Caki2 (cell line): Measurements from ENCODE around the gene ZBTB9. TPM values are rescaled to one million over a fixed set of nuclear protein-coding genes. Genes with fewer than 3 reads are reported as not detected.

Experiments used
- DNase-seq: peaks from one replicate; pipeline ENCODE4 v3.0.0-alpha.2; 2015; ENCODE audit warnings: low read depth
- in situ Hi-C: cut with HindIII; loops from 2 replicates; pipeline ENCODE4 v1.10.0; 2016; ENCODE audit warnings: low sequenced_read_pairs, low pct_unique_long_range_greater_than_20kb, mixed read lengths
- total RNA-seq: library from RNA; depleted of rRNA; stranded (reverse); fragments of >200 nt; shearing (Covaris generic); gene quantifications from 2 replicates; pipeline ENCODE4 v1.2.3, GENCODE V29; 2014; ENCODE audit warnings: low replicate concordance

ZBTB9 gene
- total RNA-seq, 1 experiment from 2014 or later = 14.3 TPM

DNA sequence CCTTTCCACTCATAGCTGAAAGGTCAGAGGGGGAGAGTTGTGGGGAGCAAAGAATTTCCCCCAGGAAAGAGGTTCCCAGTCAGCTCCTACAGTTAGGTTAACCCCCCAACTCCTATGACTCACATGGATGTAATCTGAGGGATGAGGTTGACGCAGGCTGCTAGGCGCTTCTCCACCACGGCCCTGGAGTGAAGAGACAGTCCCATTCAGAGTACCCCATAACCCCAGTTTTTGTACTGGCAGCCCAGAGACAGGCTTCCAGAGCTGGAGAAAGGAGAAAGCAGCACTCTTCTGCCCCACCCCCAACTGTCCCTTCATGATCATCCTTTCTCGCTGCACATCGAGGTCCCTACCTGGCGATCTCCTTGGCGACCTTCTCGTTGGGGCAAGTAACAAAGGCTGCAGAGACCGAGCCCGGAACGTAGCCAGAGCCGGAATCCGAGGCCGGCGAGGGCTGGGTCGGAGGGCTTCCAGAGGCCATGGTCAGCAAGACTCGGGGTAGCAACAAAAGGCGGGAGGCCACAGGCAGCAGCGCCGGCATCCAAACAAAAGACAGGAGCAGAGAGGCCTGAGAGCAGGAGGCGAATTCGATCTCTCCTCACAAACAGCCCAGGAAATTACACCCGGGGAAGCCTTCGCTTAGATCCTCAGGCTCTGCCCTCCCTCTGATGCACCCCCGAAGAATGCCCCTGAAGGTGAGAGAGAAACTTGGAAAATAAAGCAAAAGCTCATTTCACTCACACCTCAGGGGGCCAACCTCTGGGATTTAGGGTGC, 37.1 kb upstream of the ZBTB9 start:
- in situ Hi-C loops = no loop called here
- no peak for DNase-seq

DNA sequence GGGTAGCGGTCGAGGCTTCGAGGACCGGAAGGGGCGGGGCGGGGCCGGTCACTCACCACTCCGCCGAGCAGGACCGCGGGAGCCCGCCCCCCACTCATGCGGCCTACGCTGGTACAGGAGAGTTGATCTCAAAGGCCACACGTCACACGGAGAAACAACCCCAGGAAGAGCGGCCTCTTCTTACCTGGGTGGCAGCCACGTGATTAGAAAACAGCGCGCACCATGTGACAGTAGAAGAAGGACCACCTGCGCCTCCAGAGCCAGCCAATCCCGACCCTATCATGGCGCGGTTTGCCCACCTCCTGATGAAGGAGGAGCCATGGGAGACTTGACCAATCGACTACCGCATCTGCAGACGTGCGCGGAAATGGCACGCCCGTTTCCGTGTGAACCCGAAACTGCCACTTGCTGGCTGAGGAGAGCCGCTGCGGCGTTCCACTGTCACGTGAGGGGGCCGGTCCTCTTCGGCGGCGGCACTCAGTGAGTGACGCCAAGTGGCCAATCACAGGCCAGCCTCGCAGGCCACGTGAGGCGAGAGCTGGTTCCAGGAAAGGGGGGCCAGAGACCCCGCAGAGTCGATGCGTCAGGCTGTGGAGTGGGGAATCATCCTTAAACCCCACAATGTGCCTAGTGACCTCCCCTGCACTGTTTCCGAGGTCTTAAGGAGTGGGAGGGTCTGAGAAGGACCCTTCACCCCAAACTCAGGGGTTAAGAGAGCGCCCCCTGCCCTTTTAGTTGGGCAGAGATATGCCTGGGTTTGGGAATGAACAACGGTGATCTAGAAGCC, 36.3 kb upstream of the ZBTB9 start, which contains the start of gene CUTA:
Gene CUTA, minus strand, starts transcription at position 205 of the 787 bp plus-strand sequence. Its CDS starts 107 bp downstream, at position 98.
- in situ Hi-C loops = no loop called here
- DNase-seq = peak; percentile 100

DNA sequence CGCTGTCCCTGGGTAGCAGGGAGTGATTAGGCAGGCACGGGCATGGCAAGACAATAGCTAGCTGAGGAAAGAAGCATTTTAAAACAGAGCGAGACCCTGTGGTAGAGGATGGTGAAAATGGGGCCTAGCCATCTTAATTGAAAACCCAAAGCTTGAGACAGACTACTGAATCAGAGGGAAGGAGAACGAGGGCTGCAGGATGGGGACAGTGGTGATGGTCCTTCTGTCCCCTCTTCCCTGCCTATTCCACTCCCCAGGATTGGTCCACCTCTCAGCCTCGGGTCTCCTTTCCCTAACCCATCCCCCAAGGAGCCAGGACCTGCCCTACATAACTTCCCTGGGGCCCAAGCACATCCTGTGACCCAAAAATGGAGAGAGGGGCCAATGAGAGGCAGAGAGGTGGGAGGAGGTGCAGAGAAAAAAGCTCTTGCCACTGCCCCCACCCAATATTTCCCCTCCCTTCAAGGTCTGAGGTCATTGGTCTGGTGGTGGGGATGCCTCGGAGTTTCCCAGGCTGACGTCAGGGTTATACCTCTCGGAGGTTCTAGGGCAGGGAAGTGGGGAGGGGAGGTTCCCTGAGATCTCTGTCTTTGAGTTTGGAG, 35.6 kb upstream of the ZBTB9 start:
- in situ Hi-C loops = no loop called here
- DNase-seq = no peak

DNA sequence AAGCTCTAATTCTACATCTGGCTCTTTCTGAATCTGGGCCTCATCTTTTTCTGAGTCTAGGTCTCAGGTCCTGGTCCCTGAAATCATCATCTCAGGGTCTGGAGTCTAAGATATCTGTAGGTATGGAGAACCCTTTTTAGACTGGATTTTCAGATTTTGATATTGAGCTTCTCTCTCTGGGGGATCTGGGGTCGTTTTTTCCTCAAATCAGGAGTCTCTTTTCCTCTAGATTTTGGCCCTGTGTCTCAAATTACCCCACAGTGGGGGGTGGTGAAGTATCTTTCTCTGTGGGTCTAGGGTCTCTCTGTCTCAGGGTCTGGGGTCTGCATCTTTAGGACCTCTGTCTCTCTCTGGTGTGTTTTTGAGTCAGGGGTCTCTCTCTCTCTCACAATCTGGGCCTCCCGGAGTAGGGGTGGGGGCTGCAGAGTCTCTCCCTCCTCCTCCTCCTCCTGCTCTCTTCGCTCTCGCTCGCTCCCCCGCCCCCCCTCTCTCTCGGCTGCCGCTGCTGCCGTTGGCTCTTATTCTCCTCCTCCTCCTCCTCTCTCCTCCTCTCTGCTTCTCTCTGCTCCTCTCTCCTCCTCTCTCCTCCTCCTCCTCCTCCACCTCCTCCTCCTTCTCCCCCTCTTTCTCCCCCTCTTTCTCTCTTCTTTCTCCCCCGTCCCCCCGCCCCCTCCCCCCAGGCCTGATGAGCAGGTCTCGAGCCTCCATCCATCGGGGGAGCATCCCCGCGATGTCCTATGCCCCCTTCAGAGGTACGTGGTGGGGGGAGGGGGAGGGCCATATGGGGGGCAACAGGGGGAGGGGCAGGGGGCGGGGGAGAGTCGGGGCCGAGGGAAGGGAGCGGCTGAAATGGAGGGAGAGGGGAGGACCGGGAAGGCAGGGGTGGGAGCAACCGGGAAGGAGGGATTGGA, 34.5 kb upstream of the ZBTB9 start, which contains the start of gene SYNGAP1:
Gene SYNGAP1, plus strand, starts transcription at position 486 of the 911 bp plus-strand sequence. Its CDS starts 200 bp downstream, at position 686.
- in situ Hi-C loops = no loop called here
- DNase-seq = no peak

DNA sequence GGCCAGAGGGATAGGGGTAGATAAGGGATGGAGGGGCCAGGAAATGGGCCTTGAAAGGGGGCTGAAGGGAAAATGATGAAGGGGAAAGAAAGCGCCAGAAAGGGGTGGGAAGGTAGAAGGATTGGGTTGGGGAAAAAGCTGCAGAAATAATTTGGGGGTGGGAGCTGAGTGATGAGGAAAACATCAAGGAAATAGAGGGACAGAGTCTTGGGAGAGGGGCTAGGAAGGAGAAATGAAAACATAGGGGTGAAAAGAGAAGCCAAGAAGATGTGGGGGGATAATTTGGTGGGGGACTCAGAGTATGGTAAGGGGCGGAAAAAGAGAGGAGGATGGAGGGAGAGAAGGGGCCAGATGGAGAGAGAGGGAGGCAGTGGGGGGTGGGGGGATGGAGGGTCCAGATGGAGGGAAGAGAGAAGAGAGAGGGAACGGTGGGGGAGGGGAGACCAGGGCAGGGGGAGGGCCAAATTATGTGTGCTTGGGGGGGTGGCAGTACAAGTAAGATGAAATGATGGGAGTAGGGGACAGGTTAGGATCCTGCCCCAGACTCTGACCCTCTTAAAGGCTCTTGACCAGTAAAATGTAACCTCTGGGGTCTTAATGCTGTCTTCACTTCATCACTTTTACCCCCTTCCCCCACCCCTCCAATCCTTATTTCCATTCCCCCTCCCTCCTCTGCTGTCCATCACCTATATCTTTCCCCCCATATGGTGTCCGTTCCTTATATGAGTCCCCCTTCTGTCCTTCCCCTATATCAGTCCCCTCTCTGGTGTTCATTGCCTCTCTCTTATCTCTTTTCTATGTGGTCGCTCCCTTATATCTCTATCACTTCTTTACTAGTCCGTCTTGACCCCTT, 33.7 kb upstream of the ZBTB9 start:
- in situ Hi-C loops = no loop called here
- no peak for DNase-seq

DNA sequence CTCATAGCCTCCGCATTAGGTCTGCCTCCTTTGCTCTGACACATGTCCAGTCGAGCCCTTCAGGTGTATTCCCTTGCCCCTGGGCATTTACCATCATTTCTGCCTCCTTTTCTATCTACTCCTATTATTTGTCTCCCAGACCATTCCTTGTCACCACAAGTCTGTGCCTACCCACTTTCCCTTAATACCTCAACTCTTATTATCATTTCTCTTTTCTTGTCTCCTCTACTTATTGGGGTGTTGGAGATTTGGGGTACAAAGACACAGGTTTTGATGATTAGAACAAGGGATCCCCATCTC, 33.1 kb upstream of the ZBTB9 start:
- DNase-seq = no peak
- in situ Hi-C loops = no loop called here

DNA sequence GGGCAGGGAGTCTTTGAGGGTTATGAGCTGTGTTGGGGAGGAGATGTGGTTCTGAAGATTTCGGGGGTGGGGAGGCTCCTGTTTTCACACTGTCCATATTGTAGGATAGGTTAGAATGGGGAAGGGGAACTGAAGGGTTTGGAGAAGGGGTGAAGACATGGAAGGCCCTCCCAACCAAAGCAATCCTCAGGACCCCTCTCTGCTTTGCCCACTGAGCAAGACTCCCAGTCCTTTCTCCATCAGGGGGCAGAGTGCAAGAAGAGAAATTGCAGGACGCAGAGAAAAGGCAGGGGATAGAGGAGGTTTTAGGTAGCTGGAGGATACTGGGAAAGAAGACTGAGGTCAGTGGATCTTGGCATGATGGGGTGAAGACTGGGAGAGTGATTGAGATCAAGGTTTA, 30.6 kb upstream of the ZBTB9 start:
- in situ Hi-C loops = no loop called here
- DNase-seq = no peak

DNA sequence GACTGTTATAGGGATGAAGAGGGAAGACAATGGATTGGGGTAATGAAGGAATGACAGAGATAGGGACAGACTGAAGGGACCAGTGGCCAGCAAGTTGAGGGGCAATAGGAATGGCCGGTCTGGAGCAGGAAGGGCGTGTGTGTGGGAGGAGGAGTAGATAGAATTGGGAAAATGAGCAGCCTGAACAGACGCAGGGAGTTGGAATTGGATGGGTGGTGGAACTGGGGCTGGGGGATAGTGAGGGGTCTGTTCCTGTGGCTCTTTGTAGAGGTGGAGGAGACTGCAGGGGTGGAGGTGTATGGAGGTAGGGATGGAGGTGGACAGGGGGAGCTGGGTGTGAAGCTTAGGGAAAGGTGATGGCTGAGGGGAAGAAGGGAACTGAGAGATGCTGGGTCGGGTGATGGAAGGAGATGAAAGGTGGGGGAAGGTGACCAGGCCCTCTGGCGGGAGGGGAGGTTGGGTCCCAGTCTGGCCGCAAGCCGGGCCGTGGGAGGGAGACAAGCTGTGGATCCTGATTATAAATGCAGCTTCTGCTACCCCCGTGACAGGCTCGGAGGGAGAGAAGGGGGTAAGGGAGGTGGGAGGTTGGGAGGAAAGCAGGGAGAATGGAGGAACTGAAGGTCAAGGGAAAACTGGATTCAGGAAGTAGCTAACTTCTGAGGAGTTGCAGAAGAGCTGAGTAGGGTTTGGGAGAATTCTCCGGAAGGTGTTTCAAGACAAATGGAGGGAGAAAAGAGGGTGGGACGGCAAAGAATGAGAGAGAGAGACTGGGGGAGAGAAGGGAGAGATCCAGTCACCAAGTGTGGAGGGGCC, 29.3 kb upstream of the ZBTB9 start:
- DNase-seq = no peak
- in situ Hi-C loops = no loop called here

DNA sequence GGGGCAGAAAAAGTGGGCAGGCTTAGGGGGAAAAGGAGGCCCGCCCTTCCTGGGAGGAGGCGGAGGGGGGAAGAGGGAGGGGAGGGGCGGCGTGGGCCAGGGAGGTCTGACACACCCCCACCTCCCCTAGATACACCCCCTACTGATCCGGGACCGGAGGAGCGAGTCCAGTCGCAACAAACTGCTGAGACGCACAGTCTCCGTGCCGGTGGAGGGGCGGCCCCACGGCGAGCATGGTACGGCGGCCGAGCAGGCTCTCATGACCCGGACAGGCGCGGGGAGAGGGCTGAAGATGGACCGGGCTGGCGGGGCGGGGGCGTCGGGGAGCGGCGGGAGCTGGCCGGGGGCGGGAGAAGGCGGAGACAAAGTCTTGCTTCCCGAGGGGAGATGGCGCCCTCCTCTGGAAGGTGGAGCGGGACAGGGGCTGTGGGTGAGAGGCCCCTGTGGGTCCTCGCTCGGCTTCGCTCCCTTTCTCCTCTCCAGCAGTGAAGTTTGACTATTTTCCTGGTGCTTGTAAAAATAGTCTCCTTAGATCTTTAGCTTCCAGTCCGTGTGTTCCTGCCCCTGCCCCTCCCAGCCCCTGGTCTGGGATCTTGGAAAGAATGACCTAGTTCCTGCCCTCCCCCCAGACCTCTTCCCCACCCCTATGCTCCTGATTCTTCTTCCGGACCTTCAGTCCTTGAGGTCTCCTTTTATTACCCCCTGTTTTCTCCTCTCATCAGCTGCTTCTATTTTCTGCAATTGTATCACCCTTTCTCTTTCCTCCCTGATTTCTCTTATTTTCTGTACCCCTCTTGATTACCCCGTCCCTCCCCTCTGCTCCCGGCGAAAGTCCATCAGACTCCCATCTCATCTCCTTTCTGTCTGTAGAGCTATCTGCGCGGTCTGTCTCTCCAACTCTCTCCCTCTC, 28.5 kb upstream of the ZBTB9 start:
- DNase-seq = peak; percentile 81
- in situ Hi-C loops = no loop called here

DNA sequence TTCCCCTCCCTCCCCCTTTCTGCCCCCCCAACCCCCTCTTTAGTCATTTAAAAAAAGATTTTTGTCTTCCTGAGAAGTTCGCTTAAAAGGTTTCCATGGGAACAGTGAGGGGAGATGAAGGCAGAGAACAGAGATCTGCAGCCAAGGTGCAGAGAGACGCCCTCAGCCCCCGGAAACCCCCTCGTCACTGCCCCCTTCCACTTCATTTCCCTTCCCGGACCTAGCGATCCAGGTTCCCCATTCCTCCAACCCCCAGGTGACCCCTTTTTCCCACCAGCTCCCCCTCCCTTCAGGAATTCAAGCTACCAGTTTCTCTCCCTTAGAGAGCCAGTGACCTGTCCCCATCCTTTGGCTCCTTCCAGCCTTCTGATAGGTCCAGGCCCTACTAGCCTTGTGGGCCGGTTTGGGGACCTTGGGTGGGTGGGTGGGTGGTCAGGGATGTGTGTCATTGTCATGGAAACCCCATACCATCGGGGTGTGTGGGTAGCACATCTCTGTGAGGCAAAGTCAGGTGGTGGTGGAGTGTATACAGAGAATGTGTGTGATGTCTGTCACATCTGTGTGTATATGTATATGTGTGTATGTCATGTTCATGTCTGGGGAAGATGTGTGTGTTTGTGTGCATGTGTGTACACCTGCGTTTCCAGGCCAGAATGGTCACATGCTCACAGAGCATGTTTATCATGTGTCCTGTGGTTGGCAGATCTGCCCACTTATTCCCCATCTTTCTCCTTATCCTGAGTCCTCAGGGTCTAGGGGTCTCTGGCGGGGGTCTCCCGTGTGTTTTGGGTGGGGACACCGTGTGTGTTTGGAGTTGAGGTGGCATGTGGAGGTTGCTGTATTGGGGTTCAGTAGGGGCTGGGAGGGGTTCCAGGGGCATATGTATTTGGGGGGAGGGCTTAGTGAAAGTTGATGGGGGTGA, 27.5 kb upstream of the ZBTB9 start:
- DNase-seq = no peak
- in situ Hi-C loops = no loop called here

DNA sequence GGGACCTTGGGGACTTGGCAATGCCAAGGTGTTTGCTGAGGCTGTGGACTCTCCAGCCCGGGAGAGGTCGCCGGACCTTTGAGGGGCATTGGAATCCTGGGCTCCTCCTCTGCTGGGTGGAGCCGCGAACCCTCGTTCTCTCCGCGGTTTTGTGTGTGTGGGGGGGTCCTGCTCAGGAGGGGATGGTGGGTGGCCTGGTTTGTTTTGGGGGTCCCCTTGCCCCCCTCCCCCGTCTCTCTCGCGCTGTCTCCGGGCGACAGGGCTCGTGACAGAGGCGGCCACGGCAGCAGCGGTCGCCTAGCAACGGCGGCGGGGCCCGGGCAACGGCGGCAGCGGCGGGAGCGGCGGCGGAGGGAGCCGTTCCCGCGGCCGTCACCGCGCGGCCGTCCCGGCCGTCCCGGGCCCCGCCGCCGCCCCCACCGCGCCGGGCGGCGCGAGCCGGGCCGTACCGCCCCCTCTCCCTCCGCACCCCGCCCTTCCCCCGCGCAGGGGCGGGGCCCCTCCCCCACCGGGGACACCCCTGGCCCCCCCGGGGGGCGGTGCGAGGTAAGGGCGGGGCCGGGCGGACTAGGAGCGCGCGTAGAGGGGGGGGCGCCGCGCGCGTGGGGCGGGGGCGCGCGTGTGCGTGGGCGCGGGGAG, 26.7 kb upstream of the ZBTB9 start:
- in situ Hi-C loops = no loop called here
- peak; percentile 51 for DNase-seq

DNA sequence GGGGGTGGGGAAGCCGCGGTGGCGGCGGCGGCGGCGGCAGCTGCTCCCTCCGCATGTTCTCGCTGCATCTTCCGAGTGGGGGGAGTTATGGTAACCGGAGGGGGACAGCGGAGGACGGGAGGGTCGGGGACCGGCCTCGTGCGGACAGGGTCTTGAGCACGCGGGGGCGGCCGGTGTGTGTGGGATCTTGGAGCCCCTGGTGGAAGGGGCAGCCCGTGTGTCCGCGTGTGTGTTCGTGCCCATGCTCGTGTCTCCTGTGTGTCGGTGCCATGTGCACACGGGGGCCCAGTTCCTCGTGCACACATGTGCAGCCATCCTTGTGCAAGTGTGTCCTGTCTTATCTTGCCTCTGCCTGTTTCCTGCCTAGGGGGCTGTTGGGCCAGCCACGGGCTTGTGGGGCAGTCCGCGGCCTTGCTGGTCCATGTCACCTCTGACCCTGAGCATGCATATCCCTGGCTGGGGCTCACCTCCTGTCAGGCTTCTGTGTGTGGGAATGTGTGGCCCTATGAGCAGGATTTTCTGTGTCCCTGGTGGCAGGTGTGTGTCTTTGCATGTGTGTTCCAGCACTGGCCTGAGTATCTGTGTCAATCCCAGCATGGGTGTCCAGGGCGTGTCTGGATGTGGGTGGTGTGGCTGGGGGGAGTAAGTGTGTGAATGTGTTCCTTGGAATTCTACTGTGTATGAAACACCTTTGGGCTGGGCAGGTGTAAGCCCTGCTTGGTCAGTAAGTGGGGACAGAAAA, 26.0 kb upstream of the ZBTB9 start:
- in situ Hi-C loops = no loop called here
- peak; percentile 35 for DNase-seq

DNA sequence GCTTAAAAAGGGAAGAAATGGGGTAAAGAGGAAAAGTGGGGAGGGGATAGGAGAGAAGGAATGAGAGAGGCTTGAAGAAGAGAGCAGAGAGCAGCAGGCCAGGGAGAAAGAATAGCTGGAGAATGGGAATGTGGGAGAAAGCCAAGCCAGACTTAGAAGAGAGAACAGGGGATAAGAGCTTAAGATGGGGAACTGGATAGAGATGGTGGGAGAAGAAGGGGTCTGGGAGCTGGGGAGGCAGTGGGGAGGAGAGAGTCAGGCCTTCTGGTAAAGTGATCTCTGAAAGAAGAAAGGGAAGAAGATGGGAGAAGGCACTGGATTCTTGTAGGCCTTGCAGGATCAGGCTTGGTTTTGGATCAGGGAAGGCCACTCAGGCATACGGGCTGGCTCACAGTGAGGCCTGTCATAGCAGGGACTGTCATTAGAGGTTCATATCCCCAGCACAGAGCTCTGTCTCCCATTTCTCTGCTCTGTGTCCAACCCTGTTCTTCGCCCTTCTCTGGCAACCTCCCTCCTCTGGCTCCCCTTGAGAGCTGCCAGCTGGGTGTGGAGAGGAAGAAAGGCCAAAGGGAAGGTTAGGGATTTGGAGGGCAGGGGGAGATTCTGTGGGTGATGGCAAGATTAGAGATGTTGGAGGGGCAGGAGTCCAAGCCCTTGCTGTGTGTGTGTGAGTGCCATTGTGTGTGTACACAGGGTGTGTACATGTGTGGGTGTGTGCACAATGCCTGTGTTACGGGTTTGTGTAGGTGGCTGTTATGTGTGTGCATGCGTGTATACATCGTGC, 25.2 kb upstream of the ZBTB9 start:
- in situ Hi-C loops = no loop called here
- DNase-seq = no peak
